NCI-H526 (cell line): ENCODE results near the gene NUMA1.
A peak's percentile ranks its signal among the peaks of the same experiment; 100 is the strongest.

Experiments used
- DNase-seq, 2 experiments: peaks; one replicate each; lab custom pipeline; 2025; lab: John Stamatoyannopoulos, UW

The NUMA1 gene

DNA sequence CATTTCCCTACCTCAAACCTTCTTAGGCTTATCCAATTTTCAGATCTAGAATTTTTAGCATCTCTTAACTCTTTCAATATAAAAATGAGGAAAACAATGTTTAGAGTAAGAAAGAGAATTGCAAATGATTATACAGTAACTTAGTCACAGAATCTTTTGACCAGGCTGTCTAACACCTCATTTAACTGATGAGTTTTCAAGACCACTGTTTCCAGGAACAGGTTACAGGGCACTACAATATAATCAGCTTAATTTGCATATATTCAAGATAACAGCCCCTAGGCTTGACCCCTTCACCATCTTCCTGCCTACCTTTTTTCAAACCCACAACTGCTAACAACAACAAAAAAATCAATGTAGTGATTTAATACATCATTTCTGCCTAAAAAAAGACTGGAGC is 12.7 kb downstream of the NUMA1 start:
- DNase-seq = no peak

DNA sequence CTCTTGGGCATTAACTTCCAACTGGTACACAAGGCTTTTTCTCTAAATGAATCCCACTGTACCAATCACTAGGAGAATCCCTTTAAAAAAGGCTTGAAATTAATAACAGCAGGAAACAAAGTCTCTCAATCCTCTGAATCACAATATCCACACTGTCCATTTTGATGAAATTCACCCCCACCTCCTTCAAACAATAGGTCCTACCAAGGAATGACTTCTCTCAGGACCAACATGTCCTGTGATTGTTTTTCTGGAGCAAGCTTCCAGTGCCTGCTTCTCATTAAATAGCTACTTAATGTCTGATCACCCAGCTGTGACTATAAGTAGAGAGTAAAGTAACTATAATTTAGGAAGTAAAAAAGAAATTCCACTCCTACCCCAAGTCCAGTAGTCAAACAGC is 13.1 kb downstream of the NUMA1 start:
- DNase-seq = no peak

DNA sequence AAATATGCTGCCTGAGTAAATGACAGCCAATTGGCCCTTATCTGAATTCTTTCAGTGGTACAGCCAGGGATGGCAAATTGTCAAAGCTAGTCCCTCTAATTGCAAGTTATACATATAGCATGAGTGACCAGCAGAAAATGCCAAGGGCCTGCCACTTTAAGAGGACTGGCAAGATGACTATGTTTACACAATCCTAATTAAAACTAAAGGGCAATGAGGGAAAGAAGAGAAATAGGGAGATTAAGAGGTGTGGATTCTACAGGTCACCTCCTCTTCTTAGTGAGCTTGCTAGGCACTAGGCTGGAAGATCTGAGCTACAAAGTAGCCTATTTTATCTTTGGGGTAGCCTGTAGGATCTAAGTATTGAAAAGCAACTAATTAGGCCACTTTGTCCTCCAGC is 13.5 kb downstream of the NUMA1 start:
- DNase-seq = no peak

DNA sequence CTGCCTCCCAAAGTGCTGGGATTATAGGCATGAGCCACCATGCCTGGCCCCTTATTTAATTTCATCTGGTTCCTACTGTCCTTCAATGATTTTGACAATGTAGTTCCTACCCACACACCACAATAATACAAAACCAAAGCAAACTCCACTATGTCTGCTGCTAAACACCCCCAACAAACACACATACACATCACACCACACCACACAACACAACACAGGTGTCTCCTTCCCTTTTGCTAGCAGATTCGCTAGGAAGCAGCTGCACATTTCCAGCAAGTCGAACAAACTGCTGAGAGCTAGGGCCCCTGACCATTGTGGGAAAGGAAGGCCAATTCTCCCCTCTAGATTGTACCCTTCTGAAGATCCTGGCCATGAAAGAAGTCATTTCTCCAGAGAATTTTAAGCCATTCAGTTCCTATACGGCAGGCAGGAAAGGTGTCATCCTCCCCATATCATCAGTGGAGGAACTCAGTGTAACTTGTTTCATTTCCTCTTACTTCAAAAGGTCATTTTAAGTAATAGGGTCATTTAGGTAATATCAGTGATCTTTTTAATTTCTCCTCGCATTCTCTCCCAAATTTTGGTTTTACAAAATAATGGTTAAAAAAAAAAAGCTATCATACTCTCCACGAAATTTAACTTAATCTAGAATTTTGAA is 18.5 kb downstream of the NUMA1 start:
- no peak for DNase-seq

DNA sequence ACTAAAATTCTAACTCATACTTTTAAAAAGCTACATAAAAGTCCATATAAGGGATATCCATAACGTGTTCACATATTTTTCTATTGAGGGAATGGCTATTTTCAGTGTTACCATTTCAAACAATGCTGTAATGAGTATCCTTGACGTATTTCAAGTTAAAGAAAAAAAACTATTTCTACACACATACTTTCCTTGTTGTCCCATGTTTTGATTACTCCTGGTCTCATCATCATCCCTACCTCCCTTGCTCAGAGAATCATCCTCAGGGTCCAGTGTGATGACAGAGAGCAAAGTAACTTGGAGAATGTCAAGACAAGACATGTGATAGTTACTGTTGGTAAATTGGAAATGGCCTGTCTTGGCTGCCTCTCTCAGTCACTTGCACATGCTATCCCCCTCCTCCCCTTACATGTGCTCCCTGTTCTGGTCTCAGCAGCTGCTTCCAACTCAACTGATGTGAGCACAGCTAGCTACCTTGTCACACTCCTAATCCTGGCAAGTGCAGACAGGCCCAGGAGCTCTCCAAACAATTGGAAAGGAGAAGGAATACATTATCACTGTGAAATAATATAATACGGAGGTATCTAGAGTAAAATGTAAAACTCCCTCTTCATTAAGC is 21.8 kb downstream of the NUMA1 start:
- DNase-seq = peak; percentile 61 to 66

DNA sequence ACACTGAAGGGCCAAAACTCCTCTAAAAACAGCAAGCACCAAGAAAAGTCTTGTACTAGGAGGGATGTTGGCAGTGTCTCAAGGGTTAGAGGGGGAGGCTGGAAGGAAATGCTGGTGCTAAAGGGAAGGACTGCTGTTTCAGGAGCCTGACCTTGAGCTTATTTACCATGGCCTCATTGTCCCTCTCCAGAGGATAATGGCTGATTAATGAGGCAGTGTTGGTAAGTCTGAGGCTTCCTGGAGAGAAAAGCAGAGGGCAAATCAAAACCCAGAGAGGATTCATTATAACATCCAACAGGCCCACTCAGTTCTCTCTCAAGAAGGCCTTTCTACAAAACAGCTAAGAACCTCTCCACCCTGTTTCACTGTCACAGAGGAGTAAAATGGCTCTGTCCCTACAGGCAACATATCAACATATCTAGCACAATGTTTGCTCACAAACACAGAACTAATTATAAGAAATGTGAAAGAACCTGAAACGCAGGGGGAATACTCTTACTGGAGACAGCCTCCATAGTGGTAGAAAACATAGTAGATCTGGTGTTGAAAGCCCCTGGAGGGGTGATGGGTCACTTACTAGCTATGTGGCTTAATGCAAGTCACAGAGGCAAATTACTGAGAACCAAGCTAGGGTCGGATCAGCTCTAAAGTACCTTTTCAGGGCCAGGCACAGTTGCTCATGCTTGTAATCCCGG is 31.4 kb downstream of the NUMA1 start:
- no peak for DNase-seq

DNA sequence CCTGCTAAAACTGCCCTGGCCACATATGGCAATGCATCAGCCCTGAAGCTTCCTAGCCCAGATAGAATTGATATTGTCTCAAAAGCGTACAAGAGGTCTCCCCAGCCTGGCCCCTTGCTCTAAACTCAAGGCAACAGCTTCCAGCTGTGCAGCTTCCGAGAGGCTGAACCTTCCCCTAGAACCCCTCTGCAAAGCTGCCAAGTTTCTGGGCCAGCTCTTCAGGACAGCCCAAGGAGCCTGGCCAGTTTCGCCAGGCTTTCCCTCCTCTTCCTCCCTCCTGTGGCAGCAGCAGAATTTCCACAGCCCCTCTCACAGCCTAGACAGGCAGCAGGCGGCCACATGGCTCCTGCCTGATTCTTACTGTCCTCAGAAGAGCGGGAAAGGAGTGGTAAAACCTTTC is 34.5 kb downstream of the NUMA1 start:
- no peak for DNase-seq

DNA sequence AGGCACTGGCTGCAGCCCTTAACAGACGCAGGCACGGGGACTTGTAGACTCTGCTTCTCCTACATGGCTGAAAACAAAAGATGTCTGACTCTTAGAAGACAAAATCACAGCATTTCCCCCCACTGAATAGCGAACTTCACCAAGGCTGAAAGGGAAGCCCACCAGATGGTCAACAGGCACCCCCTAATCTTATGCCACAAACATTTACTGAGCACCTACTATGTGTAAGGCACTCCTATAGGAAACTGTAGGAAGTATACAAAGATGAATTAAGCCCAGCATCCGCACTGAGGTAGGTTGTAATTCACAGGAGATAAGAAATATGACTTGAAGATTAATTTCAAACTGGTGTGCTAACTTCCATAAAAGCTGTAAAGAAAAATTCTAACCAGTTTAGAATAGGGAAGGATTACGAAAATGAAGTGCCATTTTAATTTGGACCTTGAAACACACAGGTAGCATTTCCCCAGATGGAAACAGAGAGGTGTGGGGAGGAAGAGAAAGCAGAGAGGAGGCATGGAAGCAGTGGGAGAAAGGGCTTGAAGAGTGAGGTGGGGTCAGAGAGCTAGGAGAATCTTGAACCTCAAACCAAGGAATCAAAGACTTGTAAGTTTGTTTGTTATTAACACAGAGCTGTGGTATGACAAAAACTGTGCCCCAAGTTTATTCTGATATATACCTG is 38.1 kb downstream of the NUMA1 start:
- no peak for DNase-seq

DNA sequence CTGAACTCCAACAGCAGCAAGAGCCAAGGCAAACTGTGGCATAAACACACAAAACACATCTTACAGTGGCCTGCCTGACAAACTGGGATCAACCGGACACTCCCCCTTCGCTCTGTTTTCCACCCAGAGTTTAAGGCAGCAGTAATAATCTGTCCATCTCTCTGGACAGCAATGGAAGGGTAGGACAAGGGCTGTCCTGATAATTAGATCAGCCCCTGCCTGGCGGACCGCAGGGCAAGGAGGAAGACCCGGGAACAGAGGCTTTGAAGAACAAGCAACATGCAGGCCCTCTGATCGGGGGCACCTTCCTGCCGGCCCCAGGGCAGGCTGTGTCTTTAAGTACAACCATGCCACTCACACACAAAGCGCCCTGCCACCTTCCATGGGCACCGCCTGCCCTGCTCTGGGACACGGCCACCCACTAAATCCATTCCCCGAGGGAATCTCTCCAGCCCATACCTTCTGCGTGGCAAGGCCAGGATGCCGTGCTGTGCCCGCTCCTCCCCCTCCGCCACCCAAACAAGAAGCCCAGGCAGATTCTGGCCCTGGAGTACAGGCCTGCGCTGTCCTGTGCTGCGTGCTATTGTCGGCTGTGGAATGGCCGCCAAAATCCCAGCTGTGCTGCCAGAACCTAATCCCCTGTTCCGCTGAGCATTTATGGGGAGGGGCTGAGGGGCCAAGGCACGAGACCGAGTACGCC is 38.8 kb downstream of the NUMA1 start:
- DNase-seq = peak; percentile 74 to 84

DNA sequence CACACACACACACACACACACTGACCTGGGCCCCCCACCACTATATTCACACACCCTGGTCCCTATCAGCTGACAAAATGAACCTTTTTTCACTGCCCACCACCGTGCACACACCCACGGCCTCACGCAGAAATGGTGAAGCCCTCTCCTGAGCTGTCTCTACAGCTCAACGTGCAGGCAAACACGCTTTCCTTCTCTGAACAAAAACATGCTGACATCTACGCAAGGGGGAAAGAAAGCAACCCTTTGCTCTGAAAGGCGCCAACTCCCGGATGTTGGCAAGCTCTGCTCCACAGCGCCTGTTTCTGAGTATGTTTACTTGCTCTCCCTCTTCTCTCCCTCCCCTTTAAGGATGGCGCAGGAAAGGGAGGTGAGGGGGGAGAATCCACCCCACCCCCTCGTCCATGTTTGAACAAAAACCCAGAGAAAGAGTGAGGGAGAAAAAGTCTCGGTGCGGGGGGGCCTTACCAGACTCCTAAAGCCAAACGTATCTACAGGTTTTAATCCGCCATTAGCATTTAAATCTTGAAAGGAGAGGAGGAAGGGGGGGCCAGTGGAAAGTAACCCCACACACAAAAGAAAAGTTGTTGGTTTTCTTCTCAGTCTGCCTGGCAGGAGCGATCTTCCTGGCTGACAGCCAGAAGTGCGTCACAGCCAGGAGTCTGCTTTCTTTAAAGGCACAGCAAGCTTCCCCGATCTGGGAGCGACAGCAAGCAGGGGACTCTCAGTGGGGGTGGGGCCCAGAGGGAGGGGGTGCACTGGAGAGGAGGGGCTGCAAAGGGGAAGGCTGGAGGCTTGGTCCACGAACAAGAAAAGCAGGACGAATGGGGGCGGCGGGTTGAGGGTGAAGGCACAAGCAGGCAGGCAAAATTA is 39.6 kb downstream of the NUMA1 start:
- peak; percentile 82 to 86 for DNase-seq

DNA sequence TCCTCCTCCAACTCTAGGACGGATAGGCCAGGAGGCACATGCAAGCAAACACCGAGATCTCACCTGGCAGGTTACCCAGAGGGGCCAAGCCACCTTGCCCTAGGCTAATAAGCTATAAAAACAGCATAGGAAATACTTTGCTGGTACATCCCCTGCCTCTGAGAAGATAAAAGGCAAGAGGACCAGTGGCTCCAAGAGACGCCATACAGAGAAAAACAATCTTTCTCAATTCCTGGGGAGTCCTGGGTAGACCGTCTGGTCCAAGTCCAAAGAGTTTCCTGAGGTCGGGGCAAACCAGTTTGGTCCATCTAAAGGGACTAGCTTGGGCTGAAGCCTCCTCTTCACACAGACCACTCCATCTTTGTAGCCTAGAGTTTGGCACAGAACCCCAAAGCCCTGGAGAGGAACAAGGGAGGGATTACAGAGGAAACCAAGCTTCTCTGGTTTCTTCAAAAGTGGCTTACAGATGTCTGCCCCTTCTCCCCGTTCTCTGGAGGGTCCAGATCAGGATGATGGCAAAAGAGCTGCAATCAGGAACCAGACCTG is 40.4 kb downstream of the NUMA1 start:
- peak in 1 of 2 experiments; percentile 39 for DNase-seq

DNA sequence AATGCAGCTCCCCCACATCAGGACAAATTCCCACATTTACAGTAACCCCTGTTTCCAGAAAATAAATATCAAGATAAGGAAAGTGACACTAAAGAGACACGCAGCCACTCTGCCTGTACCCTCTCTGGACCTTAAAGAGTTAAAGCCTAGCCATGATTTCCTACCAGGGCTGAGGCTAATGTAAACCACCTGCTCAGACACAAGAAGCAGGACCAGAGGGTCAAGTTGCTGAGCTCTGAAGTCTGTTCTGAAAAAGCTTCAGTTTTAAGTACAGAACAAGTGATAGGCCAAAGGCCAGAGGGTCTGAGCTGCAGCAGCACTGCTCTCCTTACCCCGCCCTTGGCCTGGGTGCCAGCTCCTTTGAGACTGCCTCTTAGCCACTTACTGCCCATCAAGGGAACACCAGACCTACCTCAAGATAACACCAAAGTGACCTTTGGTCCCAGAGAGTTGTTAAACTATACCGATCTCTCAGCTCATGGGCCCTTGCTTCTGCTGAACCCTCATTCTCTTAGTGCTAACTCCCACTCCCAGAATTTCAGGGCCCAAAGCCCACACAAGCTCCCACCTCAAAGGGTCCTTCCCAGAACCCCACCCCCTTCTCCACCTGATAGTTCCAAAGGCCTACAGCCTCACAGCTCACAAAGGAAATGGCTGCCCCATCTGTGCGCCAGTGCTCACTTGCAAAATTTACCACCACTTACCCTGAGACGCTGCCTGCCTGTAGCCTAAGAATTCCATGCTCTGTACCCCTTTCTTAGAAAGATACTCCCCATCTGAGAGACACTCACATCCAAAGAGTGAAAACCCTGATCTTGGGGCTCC is 41.1 kb downstream of the NUMA1 start:
- no peak for DNase-seq

DNA sequence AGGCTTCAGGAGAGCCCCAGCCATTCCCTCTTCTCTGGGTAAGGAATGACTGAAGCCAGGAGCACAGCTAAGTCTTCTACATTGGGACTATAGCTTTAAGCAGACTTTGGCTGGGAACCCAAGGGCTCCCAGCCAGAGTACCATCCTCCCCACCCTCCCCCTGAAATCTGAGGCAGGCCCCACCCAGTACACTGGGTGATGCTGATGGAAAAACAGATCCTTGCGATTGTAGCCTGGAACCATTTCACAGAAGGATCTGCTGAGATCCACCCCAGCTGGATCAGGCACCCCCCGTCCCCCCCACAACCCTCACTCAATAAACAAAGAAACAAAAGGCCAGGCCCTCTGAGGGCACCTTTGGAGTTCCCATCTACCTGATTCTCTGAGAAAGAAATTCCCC is 41.9 kb downstream of the NUMA1 start:
- no peak for DNase-seq

DNA sequence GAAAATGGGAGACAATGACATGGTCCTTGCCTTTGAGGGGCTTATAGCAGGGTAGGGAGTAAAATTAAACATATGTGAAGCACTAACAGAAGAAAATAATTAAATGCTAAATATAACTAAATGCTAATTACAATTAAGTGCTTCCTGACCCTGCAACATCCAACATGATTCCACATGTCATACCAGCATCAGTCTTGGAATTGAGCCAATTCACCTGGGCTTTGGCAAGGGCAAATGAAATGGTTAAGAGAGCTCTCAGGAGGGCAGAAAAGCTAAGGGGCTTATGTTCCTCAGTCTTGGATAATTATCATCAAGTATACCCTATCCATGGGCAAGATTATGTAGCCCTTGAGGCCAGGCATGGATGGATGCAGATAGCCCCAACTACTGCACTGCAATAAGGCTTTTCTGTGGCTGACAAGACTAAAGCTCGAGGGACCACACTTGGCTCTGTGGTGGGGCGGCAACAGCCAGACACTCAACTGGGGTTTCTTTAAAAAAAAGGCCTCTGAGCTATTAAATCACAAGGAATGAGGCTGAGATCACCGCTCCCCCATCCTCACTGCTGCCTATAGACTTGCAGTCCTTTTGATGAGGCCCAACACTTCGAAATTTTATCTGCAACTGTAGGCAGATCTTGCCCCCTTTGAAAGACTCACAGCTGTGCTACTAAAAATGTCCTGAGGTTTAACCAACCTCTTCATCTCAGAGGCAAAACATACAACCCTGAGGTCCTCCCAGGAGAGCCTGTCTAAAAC is 42.6 kb downstream of the NUMA1 start:
- no peak for DNase-seq

DNA sequence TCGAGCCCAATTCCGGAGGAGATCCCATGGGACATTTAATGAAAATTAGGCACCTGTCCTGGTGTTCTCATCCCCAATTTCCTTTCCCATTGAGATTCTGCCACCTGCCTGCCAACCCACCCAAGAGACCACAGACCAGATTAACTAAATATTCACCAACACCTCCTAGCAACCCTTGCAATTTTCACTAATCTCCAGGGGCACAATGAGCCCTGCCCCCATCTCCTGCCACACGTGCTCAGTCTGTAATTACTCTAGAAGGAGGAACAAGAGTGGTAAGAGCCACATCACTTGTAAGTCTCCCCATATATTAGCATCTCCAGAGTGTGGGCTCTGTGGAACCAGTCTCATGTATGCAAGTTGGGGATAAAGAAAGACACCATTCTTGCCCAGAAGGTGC is 43.7 kb downstream of the NUMA1 start:
- no peak for DNase-seq

DNA sequence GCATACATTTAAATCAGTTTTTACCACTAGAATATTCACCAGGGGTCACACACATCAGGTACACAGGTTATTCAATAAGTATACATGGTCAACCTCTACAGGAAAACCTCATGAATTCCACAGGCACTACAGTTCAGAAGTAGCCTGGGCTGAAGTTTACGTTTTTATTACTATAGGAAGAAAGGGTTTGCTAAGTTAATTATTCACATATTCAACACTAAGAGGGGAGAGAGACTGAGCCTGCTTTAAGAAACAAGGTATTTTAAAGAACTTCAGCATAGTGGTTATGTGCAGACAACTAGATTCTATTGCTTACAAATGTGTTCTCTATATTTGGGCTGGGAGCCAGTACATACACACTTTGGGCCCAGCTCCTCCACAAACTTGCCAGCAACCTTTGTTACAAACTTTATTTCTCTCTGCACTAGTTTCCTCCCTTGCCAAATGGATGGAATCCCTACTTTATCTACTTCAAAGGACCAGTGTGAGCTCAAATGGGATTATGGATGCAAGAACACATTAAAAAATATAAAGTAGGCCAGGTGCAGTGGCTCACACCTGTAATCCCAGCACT is 49.8 kb downstream of the NUMA1 start:
- no peak for DNase-seq

DNA sequence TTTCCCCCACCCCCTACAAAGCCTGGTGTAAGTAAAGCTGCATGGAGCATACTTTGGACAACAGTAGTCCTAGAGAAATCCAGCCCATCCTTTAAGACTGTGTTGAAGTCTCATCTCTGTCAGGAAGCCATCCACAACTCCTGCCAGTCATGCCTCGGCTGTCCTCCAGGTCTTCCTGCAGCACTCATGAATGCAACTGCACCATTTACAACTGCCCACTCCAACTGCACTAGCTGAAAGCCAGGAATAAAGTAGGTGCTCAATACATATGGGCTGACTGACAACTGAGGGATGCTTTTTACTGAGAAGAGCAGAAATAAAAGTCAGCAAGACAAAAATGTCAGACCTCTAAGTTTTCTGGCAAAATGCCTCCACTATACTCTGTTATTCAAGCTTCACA is 54.3 kb downstream of the NUMA1 start:
- DNase-seq = no peak

DNA sequence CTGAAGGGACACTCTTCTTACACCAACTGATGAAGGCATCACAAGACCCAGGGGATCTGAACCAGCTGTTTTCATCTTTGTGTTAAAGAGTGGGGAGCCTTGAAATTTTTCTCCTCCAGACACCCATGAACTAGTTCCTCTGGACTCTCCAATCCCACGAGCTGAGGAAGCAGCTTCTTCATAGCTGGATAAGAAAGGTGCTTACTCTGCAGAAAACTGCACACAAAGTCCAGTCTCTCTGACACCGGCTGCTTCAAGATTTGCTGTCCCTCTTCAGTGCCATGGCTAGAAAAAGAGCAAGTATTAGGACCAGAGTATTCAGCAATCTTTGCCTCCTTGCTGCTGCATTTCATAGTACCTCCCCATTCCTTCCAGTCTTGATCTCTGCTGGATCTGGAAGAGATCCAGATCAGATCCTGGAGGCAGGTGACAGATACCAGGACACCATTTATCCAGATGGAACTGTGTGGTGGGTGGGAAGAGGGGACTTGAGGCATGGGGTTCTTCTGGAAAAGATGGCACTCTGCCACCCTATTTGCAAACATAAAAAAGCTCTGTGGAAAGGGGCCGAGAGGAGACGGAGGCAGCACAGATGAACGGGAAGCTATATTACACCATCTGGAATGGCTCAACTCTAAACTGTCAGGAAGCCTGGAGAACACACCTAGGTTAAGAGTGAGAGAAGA is 56.1 kb downstream of the NUMA1 start:
- DNase-seq = no peak
